Embryonic facial prominence (tissue), 1 donor: ENCODE measurements around the gene SWT1.

Experiments
- DNase-seq: peaks from one replicate; pipeline ENCODE4 v3.0.0-alpha.2; 2016; ENCODE audit errors: extremely low spot score

The SWT1 gene

DNA sequence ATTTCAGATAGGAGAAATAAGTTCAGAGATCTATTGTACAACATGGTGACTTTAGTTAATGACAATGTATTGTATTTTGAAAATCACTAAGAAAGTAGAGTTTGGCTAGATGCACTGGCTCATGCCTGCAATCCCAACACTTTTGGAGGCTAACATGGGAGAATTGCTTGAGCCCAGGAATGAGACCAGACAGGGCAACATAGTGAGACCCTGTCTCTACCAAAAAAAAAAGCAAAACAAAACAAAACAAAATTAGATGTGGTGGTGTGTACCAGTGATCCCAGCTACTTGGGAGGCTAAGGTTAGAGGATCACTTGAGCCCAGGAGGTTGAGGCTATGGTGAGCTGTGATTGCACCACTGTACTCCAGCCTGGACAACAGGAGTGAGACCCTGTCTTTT, 132.9 kb downstream of the SWT1 start:
- no peak for DNase-seq

DNA sequence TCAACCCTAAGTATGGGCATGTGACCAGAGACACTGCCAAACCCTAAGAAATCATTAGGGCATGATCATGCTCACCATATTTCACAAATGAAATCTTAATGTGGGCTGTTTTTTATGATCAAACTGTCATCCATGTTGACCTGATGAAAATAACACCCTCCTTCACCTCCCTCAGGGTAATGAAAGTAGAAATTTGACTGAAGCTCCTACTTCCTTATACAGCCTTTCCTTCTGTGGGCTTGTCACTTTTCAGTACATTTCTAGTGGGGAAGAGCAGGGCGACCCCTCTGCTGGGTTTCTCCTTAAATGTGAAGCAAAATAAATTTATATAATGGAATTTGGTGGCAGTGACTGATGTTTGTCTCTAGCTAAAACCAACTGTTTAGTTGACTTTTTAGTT, 134.2 kb downstream of the SWT1 start:
- no peak for DNase-seq

DNA sequence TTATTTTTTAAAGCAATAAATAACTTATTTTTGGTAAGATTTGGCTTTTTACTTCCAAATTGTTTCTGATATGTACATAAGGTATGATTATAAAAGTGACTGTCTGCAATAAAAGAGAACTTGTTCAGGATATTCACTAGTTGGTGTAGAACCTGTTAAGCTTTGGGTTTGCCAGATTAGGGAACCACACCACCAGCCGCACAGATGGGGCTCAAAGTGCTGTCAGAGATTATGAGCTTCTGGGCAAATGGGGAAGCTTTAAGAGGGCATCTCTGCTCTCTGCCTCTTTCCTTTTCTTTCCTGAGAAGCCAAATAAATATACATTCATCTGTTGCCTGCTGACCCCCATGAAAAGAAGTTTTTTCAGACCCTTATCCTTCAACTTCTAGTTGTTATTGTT, 134.7 kb downstream of the SWT1 start:
- no peak for DNase-seq

DNA sequence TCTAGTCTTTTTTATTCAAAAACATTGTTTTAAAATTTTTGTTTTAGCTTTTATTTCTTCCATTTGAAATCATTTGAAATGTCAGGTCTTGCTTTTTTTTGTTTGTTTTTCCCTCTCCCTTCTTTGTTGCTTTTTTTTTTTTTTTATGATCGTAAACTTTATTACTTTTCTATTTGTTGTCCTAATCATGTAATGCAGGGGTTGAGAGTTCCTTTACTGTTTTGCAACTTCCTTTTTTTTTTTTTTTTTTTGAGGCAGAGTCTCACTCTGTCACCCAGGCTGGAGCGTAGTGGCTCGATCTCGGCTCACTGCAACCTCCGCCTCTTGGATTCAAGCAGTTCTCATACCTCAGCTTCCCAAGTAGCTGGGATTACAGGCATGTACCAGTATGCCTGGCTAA, 135.3 kb downstream of the SWT1 start:
- no peak for DNase-seq

DNA sequence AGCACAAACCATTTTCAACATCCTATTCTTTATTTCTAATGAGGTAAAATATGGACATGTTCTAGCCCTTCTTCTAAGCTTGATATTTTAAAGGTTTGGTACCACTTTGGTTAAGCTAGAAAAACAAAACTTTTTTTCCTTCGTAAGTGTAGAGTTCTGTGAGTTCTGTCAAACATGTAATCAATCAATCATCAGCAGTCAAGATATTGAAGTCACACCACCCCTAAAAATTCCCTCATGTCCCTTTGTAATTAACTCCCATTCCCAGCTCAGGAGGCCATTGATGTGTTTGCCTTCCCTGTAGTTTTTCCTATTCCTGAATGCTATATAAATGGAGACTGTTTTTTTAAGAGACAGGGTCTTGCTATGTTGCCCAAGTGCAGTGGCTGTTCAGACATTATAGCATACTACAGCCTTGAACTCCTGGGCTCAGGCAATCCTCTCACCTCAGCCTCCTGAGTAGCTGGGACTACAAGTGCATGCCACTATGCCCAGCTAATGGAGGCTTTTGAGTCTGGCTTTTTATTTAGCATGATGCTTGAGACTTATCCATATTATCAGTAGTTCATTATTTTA, 137.1 kb downstream of the SWT1 start:
- DNase-seq, result no peak

DNA sequence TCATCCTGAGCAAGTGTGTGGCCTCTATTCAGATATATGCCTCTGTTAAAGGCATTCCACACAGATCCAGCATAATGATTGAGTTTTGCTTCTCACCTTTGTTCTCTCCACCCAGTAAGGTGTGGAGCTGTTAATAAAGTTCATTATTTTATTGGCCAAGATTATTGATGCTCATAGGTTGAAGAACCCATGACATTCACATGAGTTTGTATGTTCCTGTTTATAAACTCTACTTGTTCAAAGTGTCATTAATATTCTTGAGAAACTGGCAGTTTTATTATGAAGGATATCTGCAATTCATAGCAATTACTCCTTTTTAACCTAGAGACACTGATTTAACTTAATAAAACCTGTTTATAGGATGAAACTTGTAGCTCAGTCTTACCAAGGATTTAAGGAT, 138.1 kb downstream of the SWT1 start:
- DNase-seq, result no peak

DNA sequence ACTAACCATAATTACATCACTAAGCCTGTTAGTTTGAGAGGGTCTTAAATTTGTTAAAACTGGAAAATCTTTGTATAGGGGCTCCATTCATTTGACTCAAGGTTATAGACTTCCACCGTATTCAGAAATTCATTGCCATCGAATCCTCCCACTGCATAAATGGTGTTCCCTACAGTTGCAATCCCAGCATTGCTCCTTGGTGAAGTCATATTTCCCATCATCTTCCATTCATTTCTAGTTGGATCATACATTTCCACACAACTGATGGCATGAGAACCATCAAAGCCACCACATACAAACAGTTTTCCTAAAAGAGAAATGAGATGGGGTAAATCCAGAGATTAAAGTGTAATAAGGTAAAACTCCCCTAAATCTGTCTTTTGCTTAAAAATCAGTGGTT, 141.0 kb downstream of the SWT1 start:
- DNase-seq, result no peak

DNA sequence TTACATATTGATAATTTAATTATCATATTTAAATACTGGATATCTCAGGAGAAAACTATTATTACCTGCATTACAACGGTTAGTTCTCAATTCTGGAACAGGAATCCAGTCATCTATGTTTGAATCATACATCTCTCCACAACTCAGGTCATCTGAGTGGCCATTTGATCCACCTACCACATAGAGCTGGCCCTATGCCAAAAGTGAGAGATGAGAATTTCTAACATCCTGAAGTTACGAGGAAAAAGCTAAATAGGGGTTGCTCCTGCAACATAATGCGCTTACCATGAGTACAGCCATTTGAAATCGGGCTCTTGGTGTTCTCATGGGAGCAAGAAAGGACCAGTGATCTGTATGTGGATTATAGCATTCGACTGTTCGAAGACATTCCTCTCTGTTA, 143.2 kb downstream of the SWT1 start:
- DNase-seq, result no peak

DNA sequence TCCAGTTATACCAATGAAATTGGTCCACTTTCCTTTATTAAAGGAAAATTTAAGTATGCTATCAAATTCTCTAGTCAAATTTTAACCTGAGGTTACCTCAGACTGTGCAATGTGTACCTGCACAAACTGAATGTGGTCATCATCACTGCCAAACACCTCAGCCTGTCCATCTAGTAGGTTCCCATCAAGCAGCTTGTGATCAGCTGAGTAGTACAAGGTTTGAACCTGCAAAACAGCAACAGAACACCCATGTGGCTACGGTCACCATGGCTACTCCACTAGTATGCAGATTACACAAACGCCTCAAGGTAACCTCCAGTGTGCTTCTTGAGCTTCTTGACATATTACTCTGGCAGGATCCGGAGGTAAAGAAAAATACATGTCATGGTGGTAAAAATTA, 148.5 kb downstream of the SWT1 start:
- DNase-seq, result no peak

DNA sequence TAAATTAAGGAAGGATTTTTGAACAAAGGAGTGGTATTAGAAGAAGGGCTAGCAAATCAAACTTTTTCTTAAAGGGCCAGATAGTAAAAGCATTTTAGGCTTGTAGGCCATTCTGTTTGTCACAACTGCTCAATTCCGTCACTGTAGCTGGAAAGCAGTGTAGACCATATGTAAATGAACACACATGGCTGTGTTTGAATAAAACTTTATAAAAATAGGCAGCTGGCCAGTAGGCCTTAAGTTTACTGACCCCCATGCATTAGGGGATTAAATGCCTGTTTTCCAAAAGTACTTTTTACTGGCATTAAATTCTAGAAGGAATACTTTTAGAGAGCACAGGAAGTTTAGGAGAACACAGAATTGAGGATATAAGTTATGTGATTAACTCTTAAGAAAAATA, 151.2 kb downstream of the SWT1 start:
- no peak for DNase-seq

DNA sequence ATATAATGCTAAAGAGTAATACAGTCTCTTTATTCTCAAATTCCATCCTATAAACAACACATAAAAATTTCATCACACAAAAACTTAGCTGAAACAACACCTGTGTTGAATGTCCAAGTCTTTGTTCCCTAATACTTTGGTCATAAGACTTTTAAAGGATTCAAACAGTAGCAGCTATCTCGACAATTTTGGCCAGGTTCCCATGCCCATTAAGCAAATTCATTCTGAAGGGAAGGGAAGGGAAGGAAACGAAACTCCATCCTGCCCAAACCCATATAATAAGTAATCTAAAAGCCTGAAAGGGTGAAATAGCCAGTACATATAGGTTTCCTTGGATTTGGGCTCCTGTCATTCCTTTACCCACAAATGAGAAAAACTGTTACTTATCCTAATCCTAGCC, 152.6 kb downstream of the SWT1 start:
- no peak for DNase-seq

DNA sequence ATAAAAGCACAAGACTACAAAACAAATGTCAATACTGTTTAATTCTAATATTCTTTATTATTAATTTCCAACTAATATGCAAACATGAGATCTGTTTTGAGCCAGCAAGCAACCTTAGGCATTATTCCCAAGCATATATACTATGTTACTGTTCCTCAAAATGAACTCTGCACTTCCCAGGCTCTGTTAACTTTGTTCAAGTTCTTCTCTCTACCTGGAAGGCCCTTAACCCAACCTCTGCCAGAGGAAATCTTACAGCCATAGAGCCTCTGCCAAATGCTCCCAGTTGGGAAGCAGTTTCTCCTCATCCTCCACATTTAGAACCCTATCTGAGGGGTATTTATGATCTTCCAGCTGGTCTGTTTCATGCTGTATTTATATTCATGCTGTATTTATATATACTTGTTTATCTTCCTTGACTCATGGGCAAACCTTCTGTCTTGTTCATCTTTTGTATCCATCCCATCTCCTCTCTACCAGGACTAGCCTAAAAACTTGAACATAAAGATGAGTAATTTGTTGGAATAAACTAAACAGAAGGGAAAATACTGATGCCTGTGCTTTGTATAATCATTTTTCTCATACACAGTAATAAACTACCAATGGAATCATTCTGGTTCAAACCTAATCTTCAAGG, 154.7 kb downstream of the SWT1 start:
- no peak for DNase-seq

DNA sequence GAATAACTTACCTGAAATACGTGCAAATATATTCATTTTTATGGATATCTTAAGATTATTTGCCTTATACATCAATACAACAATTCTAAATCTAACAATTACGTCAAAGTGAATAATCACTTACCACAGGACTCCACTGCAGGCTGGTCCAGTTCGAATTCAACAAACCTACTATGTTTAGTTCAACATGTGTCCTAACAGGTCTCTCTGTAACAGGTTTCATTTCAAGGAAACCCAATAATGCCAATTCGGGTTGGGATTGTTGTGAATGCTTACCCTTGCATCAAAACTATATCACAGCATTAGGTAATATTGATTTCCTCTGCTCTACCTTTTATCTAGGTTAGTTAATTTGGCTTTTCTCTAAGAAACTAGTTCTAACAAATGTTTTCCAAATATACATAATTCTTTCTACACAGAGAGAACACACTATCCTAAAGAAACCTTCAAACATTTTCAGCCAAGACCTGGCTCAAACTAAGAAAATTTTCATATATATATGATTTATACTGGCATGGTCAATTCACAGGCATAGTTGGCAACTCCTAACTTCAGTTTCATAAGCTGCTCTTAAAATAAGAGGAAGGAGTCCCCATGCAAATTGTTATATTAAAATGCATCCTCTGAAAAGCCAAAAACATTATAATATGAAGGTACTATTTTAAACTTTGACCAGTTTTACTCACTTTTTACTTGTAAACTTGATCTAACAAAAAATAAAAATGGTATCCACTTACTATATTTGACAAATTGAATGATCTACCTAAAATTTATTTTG, 155.6 kb downstream of the SWT1 start:
- no peak for DNase-seq

DNA sequence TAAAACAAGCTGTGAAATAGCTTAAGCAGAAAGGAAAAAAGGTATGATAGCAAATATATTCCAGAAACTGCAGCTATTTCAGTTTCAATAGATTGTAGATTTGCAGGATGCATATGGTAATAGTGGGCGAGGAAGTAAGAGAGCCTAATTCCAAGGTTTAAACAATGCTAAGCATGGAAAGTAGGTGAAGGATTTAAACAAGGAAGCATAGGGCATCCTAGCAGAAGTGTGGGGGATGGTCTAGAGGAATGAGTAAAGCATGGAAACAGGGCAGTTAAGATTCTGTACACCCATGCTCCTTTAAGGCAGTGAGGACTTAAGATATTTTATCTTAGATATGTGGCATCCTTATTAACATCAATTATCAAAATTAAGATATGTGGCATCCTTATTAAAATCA, 157.4 kb downstream of the SWT1 start:
- no peak for DNase-seq

DNA sequence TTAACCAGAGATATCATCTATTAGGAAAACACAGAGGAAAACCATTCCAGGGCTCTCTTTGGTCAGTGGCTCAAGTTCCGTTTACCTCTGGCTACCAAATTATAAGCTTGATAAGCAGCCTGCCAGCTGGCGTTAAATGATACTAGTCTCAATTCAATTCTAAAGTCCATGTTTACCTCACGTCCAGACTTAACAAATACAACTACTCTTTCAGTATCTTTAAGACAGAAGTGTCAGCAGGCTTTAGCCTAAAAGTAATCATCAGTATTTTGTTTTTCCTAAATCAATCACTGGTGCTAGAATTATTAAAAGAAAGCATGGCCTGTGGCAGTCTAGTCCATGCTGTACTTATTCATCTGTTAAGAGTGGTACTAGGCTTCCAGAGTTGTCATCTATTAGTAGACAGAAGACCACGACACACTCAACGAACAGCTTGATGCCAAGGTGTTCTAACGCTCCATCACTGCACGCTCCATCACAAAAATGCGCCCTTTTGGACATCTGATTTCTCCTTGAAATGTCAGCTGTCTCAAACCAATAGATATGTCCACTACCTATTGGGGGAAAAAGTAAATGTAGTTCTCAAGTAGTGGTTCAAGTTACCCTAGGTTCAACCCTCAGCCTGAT, 158.6 kb downstream of the SWT1 start:
- DNase-seq, result no peak

DNA sequence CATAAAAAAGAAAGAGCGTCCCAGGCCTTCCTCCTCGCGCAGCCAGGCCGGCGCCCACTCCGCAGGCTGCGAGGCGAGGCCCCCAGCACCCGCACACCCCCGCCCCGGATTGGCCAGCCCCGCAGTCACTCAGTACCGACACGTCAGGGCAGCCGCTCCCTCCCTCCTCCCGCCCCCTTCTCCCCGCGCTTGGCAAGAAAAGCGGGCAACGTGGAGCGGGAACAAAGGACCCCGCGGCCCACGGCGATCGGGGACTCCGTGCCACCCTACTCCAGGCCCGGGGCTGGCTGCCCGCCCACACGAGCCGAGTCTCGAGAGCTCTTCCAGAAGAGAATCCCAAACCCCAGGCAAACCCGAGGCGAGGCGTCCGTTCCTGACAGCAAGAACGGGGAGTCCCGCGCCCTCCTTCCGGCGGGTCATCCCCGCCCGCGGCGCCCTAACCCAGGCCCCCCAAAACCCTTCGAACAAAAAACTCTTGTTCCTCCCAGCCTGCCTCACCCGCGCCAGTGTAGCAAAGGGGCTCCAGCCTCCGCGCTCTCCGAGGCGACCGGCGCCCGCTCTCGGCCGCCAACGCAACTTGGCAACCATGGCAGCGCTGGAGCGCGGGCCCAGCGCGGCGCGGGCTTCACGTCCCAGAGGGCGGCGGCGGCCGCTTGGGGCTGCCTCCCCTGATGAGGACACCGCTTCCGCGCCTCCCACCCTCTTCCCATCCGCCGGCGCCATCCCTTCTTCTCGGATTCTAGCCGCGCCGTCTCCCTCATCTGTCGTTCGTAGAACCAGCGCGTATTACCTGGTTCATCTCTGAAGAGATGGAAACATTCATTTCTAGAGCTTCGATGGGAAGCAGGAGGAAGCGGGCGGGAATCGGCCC, 159.4 kb downstream of the SWT1 start:
- DNase-seq, result peak; percentile 80

DNA sequence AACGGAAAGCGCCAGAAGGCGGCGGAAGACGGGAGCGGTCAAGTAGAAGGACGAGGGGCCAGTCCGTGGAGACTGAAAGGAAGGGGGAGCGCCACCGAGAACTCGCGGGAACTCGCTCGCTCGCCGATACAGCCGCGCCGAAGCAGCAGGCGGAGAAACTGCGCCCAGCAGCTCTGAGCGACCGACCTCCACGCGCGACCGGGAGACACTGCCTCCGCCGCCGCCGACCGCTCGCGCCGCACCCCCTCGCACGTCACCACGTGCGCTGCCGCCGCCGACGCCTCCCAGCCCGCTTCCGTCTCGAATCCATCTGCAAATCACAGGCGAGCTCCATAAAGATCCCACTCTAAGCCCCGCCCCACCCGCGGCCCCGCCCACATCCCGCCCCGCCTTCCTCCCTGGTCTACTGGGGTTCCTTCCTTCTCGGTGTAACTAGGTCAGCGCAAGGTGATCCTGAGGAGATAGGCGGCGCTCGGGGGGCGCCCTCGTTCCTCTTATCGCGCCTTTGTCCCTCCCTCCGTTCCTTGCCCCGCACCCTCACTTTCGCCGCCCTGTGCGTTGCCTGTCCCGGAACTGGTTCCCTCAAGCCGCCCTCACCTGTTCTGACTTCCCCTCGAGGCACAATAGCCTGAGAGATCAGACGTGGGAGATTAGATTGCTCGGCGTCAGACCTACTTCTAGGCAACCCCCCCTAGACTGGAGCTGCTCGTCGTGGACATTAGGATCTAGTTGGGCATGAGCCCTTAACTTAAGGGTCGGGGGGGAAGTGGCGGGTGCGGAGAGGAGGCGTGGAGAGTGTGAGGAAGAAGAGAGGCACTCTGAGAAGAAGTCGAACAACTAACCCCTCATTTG, 160.3 kb downstream of the SWT1 start, which contains the start of gene IVNS1ABP:
Gene IVNS1ABP, minus strand, starts transcription at position 210 of the 852 bp plus-strand sequence. CDS start 7,750 bp downstream, outside the sequence.
- DNase-seq, result peak; percentile 95

DNA sequence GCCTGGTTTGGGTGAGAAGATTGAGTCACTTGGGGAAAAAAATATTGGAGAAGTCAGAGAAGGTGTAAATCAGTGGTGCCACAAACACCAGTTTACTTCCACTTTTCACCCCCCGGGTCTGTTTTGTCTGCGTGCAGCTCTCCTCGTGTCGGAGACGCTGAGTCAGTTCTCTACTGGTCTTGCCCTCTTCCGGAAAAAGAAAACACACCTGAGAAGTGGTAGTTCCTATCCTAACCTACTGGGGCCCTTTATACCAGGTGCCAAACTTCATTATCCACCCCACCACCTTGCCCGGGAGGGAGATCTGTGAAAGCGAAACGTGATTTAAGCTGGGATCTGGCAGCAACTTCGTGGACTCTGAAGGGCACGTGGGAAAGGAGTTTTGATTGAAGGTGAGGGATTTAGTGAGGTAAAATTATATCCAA, 160.9 kb downstream of the SWT1 start:
- DNase-seq, result no peak

DNA sequence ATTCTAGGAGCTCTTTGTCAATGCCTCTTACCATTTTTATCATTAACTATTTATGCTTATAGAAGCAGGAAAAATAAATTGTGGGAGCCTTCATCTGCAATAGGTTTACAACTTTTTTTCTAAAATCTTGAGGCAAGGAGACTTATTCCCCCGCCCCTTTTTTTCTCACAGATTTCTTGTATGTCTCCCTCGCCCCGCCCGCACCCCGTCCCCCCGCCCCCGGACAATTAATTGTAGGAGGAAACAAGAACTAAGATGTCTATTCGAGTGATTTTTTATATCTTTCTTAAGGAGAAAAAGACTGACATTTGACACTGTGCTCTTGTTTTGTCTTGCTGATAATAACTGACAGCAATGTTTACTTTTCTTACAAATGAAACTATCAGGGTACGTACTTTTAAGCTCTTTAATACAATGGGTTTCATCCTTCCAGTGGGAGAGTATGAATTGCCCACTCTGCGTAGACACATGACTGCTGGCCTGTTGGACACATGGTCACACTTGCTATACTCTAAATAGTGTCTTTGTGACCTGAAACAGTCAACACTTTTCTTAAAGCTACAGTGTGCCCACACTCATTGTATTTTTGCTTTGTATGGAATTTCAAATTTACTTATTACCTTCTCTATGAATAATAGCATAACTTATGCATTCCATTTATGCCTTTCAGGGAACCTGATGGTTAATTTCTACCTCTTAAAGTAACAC, 161.6 kb downstream of the SWT1 start:
- no peak for DNase-seq

DNA sequence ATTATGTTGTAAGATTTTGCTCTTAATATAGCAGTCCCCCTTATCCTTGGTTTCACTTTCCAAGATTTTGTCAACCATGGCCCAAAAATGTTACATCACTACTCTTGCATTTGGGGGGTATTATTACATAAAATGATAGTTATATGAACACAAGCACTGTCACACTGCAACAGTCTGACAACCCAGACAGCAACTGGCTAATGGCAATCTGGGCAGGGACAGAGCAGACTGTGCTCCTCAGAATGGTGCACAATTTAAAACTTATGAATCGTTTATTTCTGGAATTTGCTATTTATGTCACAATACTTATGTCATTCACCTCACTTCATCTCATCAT, 162.1 kb downstream of the SWT1 start:
- DNase-seq, result no peak
